ENCODE measurements around the gene JUN. TPM values are rescaled to one million over a fixed set of nuclear protein-coding genes. Genes with fewer than 3 reads are reported as not detected.

Gene JUN
- total and polyA plus RNA-seq, 10 donors = 8.3 to 162 (median 42.2) TPM

DNA sequence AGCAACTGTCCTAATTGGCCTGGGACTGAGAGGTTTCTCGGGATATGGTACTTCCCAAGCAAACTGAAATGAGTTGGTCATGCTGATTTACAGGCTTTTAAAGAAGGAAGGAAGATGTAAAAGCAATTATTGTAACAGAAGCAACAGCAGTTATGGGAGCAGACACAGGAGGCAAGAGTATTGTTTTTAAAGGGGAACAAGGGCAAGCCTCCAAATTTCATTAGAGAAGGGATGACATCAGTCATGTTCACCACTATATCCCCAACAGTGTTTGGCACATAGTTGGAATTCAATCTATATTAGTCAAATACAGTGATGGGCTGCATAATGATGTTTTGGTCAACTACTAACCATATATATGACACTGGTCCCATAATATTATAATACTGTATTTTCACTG, 46.0 kb upstream of the JUN start:
- Histone ChIP-seq H3K9me3 (peaks cover 5 to 28% (median 22%) of the 10 kb centered on the region in 8 donors), H3K4me1 (peaks cover 0 to 14% (median 0%) of the 10 kb centered on the region in 6 donors), H3K4me3 (no peak overlapping the region), H3K36me3 (no peaks in the 10 kb centered on the region), H3K27me3 (replicated peaks in 1 of 7) (no peaks in the 10 kb centered on the region), H3K27ac (no peak overlapping the region)
- no peak for DNase-seq
- 84 to 93% (median 90%) methylated on average over 1 of the region's 1 CpG for WGBS, 5 donors
- intact Hi-C loops (cut with DNase I; ENCODE audit: low total_unique reads) = no loop called here
- TF ChIP-seq, protein P1, sequence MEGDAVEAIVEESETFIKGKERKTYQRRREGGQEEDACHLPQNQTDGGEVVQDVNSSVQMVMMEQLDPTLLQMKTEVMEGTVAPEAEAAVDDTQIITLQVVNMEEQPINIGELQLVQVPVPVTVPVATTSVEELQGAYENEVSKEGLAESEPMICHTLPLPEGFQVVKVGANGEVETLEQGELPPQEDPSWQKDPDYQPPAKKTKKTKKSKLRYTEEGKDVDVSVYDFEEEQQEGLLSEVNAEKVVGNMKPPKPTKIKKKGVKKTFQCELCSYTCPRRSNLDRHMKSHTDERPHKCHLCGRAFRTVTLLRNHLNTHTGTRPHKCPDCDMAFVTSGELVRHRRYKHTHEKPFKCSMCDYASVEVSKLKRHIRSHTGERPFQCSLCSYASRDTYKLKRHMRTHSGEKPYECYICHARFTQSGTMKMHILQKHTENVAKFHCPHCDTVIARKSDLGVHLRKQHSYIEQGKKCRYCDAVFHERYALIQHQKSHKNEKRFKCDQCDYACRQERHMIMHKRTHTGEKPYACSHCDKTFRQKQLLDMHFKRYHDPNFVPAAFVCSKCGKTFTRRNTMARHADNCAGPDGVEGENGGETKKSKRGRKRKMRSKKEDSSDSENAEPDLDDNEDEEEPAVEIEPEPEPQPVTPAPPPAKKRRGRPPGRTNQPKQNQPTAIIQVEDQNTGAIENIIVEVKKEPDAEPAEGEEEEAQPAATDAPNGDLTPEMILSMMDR (IDR thresholded peaks at IDR 0.05 in 8 of 11, conservative IDR thresholded peaks at IDR 0.05 in 3 of 11) = no peak
- TF ChIP-seq POLR2A (IDR thresholded peaks at IDR 0.05) = no peak
- TF ChIP-seq POLR2AphosphoS5 (IDR thresholded peaks at IDR 0.05) = no peak

DNA sequence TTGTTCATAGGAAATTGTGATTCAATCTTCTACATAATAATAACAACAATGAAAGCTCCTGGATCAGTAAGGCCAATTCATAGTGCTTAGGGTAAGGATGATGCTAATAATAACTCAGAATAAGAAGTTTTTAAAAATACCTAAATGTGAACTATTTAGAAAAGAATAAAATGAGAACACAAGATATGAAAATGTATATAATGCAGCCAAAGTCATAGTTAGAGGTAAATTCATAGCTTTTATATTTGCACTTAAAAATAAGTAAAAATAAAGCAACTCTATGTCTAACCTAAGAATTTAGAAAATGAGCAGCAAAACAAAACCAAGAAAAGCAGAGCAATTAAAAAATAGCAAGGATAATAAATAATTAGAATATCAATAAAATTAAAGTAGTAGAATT, 43.5 kb upstream of the JUN start:
- TF ChIP-seq POLR2A (IDR thresholded peaks at IDR 0.05) (no peak), POLR2AphosphoS5 (IDR thresholded peaks at IDR 0.05) (no peak)
- TF ChIP-seq, protein P1 (IDR thresholded peaks at IDR 0.05 in 8 of 11, conservative IDR thresholded peaks at IDR 0.05 in 3 of 11) = no peak
- Histone ChIP-seq H3K4me1 (peaks cover 0 to 3% (median 0%) of the 10 kb centered on the region in 6 donors), H3K4me3 (no peak overlapping the region), H3K27me3 (replicated peaks in 1 of 7) (no peaks in the 10 kb centered on the region), H3K36me3 (no peaks in the 10 kb centered on the region), H3K9me3 (peaks cover 5 to 28% (median 22%) of the 10 kb centered on the region in 8 donors), H3K27ac (no peak overlapping the region)
- DNase-seq = no peak
- intact Hi-C loops (cut with DNase I; ENCODE audit: low total_unique reads) = no loop called here

DNA sequence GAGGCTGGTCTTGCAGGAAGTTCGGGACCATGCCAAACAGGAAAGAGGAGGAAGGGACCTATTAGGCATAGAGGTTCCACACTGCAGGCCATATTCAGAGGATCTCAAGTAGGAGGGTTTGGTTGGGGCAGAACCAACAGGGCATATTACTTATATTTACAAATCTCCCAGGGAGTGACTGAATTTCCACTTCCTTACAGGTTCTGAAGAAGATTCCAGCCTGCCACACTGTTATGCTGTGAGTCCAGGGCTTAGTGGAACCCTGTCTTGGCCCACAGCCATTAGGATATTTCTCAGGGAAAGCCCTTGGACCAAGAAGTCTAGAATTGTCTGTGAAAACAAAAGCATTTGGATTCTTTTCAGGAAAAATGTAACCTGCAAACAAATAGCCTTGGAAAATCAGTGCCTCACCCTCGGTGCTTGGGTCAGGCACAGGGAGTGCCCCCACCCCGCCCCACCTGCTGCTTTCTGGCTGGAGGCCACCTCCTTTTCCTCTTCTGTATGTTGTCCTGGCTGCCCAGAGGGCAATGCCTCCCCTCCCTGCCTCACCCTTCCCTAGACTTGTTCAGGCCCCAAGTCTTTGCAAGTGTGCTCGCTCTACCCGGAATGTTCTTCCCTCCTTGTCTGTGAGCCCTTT, 41.0 kb upstream of the JUN start:
- H3K27me3 ChIP-seq (replicated peaks in 1 of 7) = no peaks in the 10 kb centered on the region
- intact Hi-C loops (cut with DNase I; ENCODE audit: low total_unique reads) = no loop called here
- WGBS, 5 donors = 54 to 66% (median 60%) methylated on average over 5 of the region's 5 CpGs
- no peaks in the 10 kb centered on the region for H3K36me3 ChIP-seq
- no peak overlapping the region for H3K4me3 ChIP-seq
- H3K4me1 ChIP-seq = peaks cover 0 to 7% (median 0%) of the 10 kb centered on the region in 6 donors
- H3K9me3 ChIP-seq = peaks cover 5 to 28% (median 22%) of the 10 kb centered on the region in 8 donors
- H3K27ac ChIP-seq = no peak overlapping the region
- no peak for DNase-seq
- TF ChIP-seq, protein P1 (IDR thresholded peaks at IDR 0.05 in 8 of 11, conservative IDR thresholded peaks at IDR 0.05 in 3 of 11) = no peak
- TF ChIP-seq POLR2A (IDR thresholded peaks at IDR 0.05) (no peak), POLR2AphosphoS5 (IDR thresholded peaks at IDR 0.05) (peak in 1 of 3 donors; percentile 8)

DNA sequence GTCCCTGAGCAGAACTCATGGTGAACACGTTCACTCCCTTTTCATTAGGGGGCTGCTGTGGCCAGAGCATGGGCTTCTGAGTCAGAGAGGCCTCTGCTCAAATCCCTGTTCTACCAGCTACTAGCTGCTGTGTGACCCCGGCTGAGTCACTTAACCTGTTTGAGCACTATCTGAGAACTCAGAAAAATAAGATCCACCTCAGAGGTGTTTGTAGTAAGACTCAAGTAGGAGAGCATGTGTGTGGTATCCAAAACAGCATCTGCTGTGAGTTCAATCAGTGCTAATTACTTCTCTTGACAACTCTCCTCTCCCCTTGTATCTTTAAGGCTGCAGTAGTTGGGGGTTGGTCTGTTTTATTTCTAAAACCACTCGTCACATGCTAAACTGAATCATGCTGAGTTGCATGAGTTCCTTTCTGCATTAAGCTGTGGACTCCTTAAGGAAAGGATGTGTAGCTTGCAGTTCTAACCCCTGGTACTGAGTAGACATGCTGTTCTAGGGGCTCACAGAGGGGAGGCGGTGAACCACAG, 39.7 kb upstream of the JUN start:
- Histone ChIP-seq H3K4me1 (peaks cover 0 to 12% (median 0%) of the 10 kb centered on the region in 6 donors), H3K9me3 (peaks cover 5 to 28% (median 21%) of the 10 kb centered on the region in 8 donors), H3K27me3 (replicated peaks in 1 of 7) (no peaks in the 10 kb centered on the region), H3K27ac (no peak overlapping the region), H3K4me3 (no peak overlapping the region), H3K36me3 (no peaks in the 10 kb centered on the region)
- no peak for DNase-seq
- TF ChIP-seq POLR2A (IDR thresholded peaks at IDR 0.05) (no peak), POLR2AphosphoS5 (IDR thresholded peaks at IDR 0.05) (no peak)
- TF ChIP-seq, protein P1 (IDR thresholded peaks at IDR 0.05 in 8 of 11, conservative IDR thresholded peaks at IDR 0.05 in 3 of 11) = no peak
- WGBS, 5 donors = 71 to 88% (median 84%) methylated on average over 4 of the region's 4 CpGs
- intact Hi-C loops (cut with DNase I; ENCODE audit: low total_unique reads) = no loop called here
